NCI-H2196 treated with DMSO at 0.1 percent for 48 hours (cell line): ENCODE data around the gene DDI1.

ENCODE experiments used
- DNase-seq: peaks from one replicate; lab custom pipeline; 2025; ENCODE audit not compliant: unreplicated experiment; lab: John Stamatoyannopoulos, UW

The DDI1 gene

DNA sequence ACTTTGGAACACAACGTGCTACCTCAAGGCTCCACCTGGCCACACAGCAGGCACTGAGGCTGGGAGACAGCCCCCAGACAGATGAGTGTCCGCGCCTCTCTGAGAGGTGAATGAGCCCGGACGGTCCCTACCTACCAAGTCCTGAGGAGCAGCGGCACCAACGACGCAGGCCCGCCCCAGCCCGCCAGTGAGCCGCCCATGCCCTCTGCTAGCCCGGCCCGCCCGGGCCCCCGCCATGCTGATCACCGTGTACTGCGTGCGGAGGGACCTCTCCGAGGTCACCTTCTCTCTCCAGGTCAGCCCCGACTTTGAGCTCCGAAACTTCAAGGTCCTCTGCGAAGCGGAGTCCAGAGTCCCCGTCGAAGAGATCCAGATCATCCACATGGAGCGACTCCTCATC lies at the start of gene DDI1:
DDI1 (plus strand) TSS at position 53 of the 400 bp plus-strand sequence; CDS start at position 236, 183 bp downstream.
- DNase-seq: no peak

- no peak for DNase-seq
Measured at GRCh38 chr11:103987629-103988594, 48.5 kb upstream of the DDI1 start.

GRCh38 chr11:103988595-103988969 lies 47.9 kb upstream of the DDI1 start:
- no peak for DNase-seq

GRCh38 chr11:103993507-103993906 lies 42.9 kb upstream of the DDI1 start:
- DNase-seq: no peak

DNA sequence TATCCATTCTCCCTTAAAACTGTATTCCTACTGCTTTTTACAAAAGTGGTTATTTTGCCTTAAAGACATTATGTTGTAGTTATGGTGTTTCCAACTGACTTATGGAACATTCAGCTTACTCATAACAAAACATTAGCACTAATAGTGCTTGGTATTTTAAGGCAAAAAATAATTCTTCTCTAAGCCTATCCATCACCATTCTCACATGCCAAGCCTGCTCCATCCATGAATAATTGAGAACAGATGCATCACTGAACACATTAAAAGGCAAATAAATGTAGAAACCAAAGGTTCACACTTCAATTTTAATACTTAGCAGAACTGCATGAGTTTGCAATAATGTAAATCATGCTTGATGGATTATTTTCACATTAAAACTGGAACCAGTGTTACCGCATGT lies 42.3 kb upstream of the DDI1 start:
- no peak for DNase-seq

DNA sequence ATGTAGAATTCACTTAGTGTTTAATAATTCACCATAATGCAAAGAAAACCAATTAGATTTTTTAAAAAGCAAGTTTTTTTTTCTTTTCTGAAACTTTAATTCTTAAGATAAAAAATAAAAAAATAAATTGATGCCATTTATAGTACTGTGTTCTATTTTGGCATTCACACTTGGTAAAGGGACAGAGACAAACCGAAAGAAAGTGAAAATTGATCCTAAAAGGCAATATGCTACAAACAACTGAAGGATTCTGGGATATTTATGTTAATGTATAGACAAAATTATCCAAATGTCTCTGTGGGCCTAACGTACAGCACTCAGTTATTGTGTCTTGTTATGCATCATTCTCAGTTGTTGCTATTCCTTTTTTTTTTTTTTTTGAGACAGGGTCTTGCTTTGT lies 41.9 kb upstream of the DDI1 start:
- DNase-seq: no peak

DNA sequence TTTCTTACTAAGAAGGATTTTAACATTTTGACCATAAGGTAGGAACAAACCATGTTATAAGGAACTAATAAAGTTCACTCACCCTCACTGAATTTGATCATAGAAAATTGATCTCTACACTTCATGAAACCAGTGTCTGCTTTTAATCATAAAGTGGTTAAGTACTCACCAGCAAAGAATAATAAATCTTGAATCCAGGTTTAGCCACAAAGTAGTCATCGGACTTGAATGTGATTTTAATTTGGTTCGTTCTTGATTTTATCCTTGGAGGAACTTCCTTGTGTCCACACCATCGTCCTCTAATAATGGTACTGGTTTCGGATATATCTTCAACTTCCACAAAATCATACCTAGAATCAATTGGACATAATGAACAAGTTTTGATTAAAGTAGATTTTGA lies 40.5 kb upstream of the DDI1 start:
- no peak for DNase-seq

GRCh38 chr11:103997082-103997481 lies 39.4 kb upstream of the DDI1 start:
- DNase-seq: no peak

DNA sequence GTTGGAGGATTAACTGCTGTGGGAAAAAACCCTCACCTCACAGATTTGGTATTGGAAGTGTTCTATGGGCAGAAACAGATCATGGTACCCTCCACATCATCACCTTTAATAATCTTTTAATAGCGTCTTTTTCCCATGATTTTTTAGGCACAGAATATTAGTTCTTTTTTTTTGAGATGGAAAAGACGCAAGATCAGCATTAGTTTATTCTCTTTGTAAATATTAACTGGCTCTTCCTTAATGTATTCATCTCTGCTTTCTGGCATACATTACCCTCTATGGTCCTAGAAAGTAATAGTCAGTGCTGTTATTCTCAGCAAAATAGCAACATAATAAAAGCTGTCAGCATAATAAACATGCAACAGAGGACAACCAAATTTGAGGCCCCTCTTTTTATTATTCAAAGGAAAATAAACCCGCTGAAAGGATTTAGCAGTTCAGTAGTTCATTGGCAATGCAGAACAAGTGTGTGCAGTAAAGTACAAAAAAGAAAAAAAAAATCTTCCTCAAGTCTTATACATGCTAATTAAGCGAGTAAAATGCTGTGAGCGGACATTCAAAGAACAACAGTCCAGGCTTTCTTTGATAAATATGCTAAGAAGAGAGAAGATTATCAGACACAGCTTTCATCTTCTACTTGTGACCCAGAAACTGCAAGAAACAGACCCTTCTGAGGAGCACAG lies 37.5 kb upstream of the DDI1 start:
- DNase-seq: no peak

DNA sequence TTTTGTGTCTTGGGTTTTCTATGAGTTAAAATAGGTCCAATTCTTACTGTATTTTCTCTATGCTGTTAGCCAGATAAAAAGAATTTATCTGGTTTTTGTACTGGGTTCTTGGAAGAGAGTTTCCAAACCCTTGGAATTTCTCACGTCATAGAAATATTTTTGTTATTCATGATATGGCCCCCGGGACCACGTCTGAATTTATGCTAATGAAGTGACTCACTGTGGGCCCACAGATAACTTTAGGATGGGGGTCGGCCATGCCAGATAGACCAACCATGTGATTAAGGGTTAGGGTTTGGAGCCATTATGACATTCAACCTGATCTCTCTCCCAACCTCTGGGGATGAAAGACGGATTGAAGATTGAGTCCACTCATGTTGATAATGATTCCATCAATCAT lies 35.6 kb upstream of the DDI1 start:
- DNase-seq: no peak

- no peak for DNase-seq
Measured at GRCh38 chr11:104001561-104002056, 34.8 kb upstream of the DDI1 start.

- no peak for DNase-seq
Measured at GRCh38 chr11:104003491-104003890, 32.9 kb upstream of the DDI1 start.

DNA sequence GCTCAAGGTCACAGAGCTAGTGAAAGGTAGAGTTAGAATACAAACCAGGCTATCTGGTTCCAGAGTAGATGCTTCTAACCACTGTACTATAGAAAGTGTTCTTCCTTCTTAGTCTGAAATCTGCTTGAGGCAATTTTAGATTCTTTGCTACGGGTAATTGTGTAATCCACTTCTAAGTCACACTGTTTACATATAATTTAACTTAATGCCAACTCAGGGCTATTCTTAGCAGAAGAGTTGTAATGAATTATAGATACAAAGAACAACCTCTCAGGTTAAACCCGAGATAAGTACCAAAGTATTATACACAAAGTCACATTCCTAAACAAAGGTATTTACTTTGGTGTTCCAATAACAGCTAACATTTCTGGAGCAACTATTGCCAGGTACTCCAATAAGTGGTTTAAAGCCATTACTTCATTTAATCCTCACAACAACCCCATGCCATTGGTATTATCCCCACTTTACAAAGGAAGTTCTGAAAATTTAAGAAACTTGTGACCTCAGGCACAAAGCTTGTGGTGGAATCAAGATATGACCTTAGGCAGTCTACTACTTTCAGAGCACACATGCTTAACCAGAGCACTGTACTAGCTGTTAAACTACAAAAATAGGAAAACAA lies 31.1 kb upstream of the DDI1 start:
- no peak for DNase-seq

DNA sequence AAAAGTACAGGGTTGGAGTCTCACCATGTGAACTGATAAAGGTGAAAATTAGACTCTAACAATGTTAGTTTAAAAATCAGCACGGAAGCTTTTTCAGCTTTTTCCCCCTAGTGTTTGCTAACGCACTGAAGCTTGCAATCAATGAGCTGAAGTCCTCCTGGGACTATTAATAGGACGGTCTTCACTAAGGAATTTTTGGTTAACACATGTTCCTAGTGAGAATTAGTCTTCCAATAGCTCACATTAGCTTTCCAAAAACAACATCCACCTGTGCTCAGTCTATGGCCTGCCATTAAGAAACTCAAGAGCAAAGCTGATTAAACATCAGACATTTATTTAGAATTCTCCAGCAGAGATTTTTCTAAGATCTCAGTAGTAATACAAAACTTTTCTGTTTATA lies 26.7 kb upstream of the DDI1 start:
- no peak for DNase-seq

- no peak for DNase-seq
Measured at GRCh38 chr11:104011044-104011443, 25.4 kb upstream of the DDI1 start.

- DNase-seq: no peak
Measured at GRCh38 chr11:104015649-104016415, 20.6 kb upstream of the DDI1 start.

- no peak for DNase-seq
Measured at GRCh38 chr11:104024572-104024971, 11.9 kb upstream of the DDI1 start.

GRCh38 chr11:104028476-104029263 lies 7.8 kb upstream of the DDI1 start:
- DNase-seq: no peak

DNA sequence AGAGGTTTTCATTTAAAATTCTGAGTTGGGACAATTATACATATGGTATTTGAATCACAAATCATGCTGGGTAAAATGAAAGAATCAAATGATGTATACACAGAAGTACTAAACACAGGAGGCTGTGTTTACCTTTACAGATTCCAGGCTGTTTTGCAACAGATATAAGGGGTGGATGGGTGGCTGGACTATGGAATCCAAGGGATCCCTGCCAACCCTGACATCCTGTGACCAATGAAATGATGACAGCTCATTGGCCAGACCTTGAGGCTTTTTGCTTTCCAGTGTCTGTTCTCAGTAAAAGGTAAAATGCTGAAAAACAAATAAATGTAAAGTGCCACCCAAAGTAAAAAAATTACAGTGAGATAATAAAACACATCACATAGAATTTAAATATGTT lies 3.3 kb upstream of the DDI1 start:
- DNase-seq: no peak

- no peak for DNase-seq
Measured at GRCh38 chr11:104033561-104033960, 2.9 kb upstream of the DDI1 start.
